Measurements from ENCODE around the gene SLC2A4RG.

- TF ChIP-seq POLR2A (IDR thresholded peaks at IDR 0.05; ENCODE audit: low read length) (no peak), GATA1 (IDR thresholded peaks at IDR 0.05; ENCODE audit: low read depth, low read length) (no peak)
Observed at GRCh38 chr20:63759377-63759901, 19.9 kb downstream of the SLC2A4RG start.

Measured in erythroblast (primary cell).